NB4 (cell line): ENCODE data around the gene GRP.

ENCODE experiments used
- MYC ChIP-seq: IDR thresholded peaks from 2 replicates; pipeline ENCODE4 v1.6.1; 2011; ENCODE audit warnings: low read depth, low read length
- POLR2A ChIP-seq: IDR thresholded peaks from 2 replicates; pipeline ENCODE4 v1.6.1; 2011; ENCODE audit warnings: mild to moderate bottlenecking; ENCODE audit not compliant: insufficient read length; ENCODE audit errors: extremely low read depth
- TF ChIP-seq, protein P1 (sequence below): IDR thresholded peaks from one replicate; pipeline ENCODE4 v1.5.1; 2012; ENCODE audit warnings: low read depth, low read length
- TF ChIP-seq, protein P2 (sequence below): IDR thresholded peaks from 2 replicates; pipeline ENCODE4 v1.6.1; 2011; ENCODE audit warnings: low read depth, low read length

DNA sequence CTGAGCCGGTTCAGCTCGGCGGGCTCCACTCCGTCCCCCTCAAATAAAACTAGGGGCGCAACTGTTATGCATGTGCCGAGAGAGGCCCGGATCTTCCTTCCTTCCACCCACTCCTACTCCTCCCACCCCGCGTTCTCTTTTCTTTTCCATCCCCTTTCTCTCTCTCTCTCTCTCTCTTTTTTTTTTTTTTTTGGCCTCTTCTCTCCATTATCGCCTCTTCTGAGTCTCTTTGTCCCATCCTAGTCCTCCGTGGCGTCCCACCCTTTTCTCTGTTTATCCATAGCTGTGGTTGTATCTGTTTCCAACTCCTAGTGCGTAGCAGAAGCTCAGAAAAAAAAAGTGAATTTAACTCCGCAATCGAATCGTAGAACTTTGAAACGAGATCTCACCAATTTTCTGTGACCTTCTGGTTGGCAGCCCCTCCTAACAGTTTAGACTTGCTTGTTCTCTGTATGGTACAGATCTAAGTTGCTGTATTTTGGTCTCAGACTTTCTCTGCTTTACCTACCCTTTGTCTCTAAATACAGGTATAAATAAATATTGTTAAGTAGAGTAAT, 49.7 kb downstream of the GRP start:
- TF ChIP-seq POLR2A (no peak), MYC (no peak)
- TF ChIP-seq, protein P1, sequence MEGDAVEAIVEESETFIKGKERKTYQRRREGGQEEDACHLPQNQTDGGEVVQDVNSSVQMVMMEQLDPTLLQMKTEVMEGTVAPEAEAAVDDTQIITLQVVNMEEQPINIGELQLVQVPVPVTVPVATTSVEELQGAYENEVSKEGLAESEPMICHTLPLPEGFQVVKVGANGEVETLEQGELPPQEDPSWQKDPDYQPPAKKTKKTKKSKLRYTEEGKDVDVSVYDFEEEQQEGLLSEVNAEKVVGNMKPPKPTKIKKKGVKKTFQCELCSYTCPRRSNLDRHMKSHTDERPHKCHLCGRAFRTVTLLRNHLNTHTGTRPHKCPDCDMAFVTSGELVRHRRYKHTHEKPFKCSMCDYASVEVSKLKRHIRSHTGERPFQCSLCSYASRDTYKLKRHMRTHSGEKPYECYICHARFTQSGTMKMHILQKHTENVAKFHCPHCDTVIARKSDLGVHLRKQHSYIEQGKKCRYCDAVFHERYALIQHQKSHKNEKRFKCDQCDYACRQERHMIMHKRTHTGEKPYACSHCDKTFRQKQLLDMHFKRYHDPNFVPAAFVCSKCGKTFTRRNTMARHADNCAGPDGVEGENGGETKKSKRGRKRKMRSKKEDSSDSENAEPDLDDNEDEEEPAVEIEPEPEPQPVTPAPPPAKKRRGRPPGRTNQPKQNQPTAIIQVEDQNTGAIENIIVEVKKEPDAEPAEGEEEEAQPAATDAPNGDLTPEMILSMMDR = no peak
- TF ChIP-seq, protein P2, sequence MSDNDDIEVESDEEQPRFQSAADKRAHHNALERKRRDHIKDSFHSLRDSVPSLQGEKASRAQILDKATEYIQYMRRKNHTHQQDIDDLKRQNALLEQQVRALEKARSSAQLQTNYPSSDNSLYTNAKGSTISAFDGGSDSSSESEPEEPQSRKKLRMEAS = no peak
